Peyer's patch (tissue), 4 donors: Measurements from ENCODE around the gene EBLN2.

ENCODE experiments used
- CTCF ChIP-seq, 6 experiments: fragments of 450-650 bp in 4 of 6; fragments of 200-600 bp in 2 of 6; sonication (generic) in 1 of 6; IDR thresholded peaks; one replicate each; pipeline ENCODE4 v1.5.1; 2017 to 2019; ENCODE audit warnings: antibody characterized with exemption in 6 of 6, mild to moderate bottlenecking in 3 of 6, moderate library complexity in 1 of 6
- POLR2A ChIP-seq, 2 donors: fragments of 450-650 bp; IDR thresholded peaks; one replicate each; pipeline ENCODE4 v1.5.1; 2017; ENCODE audit warnings: antibody characterized with exemption in 2 of 2, mild to moderate bottlenecking in 2 of 2, moderate library complexity in 2 of 2

GRCh38 chr3:73018790-73019441 is 42.5 kb upstream of the EBLN2 start:
- TF ChIP-seq CTCF (IDR thresholded peaks at IDR 0.05) (no peak), POLR2A (IDR thresholded peaks at IDR 0.05) (no peak)
